ACHN (cell line): ENCODE measurements around the gene IQCM.
"Not testable (repeated sequence)": the region's sequence is repeated elsewhere in the genome, so short reads cannot be mapped to it uniquely, and the experiment has no call there.

ENCODE experiments used
- DNase-seq: peaks from one replicate; pipeline ENCODE4 v3.0.0-alpha.2; 2015
- in situ Hi-C: cut with HindIII; loops from 2 replicates; pipeline ENCODE4 v1.10.0; 2017; ENCODE audit warnings: low sequenced_read_pairs, low pct_ligation_motif_present, low pct_unique_long_range_greater_than_20kb

IQCM gene

DNA sequence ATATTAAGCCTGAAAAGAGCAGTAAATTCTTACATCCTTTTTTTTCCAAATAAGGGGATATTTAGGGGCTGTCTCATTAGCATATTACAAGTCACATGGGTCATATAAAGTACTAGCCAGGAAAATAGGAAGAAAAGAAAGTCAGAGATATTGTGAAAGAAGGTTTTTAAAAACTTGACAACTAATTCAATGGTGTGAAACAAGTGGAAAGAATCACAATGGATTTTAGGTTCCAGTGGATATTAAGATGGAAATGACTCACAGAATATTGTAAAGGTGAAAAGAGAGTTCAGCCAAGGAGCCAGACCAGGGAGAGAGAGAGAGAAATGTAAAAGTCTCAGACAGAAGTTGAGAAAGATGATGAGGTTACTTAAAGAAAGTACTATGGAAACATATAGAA lies 297.2 kb downstream of the IQCM start:
- in situ Hi-C loops: no loop called here

DNA sequence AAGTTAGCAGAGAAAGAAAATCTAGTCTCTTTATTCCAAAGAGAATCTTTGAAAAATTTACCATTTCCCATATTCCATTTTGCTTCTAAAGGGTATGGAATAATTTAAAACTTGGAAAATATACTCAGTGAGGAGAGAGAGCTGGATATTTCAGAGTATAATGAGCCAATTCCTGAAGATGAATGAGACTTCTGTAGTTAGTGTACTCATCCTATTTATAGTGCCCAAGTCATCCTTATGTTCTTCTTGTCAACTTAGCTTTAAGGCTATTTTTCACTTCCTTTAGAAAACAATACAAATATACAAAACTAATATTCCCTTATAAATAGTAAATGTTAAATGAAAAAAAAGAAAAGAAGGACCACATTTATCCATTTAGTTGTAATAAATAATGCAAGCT lies 302.6 kb downstream of the IQCM start:
- DNase-seq: no peak
- in situ Hi-C loops: no loop called here

More for the DNA sequence above, 297.2 kb downstream of the IQCM start:
- DNase-seq: no peak

DNA sequence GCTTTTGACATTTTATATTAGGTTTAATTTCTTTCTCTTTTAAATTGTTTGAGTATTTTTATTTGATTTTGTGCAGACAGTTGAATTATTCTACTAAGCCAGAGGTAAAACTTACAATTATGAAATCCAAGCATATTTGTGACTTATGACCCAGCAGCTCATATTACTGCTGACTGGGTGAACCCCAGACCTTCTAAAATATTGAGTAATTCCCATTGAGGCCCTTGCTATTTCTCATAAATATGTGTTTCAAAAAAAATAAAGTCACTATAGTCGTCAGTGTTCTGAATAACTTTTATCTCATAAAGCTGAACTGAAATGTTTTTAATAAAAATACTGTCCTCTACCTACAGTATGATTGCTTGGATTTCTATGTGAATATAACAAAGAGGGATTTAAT lies 303.1 kb downstream of the IQCM start:
- in situ Hi-C loops: no loop called here
- DNase-seq: no peak

DNA sequence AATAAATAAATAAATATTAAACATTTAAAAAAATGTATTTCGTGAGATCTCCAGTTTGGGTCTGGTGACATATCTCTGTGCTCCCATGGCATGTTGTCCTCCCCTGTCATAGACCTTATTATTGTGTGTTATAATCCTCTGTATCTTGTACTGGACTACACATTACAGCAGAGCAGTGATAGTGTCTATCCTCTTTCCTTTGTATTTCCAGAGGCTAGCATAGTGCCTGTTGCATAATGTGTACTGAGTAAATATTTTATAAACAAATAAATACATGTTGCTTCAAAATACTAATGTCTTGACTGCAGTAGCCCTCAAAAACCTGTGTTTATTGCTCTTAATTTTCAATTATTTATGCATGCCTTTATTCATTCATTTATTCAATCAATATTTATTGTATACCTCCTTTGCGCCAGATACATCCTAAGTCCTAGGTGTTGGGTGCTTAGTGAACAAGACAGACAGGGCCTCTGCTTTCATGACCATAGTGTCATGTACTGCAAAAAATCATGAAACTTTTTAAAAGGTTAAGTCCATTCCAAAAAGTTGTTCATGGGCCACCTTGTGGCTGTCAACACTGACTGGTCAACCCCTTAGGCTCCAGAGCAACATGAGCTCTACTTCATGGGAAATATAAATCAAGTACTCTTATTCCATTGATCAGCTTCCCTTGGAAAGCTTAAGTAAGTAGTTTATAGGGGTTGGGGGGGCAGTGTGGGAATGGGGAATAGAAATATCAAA lies 303.9 kb downstream of the IQCM start:
- in situ Hi-C loops: no loop called here
- no peak for DNase-seq

DNA sequence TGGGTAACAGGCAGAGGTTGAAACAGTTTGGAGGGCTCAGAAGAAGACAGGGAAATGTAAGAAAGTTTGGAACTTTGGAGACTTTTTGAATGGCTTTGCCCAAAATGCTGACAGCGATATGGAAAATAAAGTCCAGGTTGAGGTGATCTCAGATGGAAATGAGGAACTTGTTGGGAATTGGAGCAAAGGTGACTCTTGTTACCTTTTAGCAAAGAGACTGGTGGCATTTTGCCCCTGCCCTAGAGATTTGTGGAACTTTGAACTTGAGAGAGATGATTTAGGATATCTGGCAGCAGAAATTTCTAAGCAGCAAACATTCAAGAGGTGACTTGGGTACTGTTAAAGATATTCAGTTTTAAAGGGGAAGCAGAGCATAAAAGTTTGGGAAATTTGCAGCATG lies 308.3 kb downstream of the IQCM start:
- DNase-seq: not testable (repeated sequence)

DNA sequence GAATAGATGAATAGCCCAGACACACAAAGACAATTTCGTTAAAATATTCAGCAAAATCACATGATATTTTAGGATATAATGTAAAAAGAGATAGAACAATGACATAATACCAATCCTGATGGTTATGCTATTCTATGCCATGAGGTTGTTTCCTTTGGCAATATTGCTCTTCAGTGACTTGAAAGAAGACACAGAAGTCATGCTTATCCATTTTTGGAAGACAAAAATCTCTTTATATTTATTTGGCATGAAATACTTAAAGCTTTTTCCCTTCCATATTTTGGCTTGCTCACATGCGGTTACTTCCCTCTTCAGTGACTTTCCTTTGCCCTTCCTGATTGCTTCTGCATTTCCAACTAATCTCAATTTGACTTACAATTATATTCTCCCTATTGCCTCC lies 314.8 kb downstream of the IQCM start:
- DNase-seq: no peak
- in situ Hi-C loops: no loop called here

More for the DNA sequence above, 308.3 kb downstream of the IQCM start:
- in situ Hi-C loops: not testable (repeated sequence)

DNA sequence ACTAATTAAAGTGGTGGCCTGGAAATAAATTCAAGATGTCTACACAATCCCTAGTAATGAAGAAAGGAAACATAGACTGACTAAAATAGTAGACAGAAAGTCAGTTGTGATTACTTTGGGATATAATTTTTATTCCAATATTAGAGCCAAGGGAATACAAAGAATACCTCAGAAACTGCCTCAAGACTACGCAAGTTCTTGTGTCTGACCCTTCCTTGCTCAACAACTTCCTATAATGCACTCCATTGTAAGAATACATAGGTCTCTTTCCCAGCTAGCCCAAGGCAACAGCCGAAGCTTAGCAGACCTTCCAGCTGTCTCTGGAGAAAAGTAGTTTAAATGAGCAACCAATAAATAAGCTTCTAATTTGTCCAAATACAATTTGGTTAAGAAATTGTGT lies 315.9 kb downstream of the IQCM start:
- in situ Hi-C loops: no loop called here
- DNase-seq: no peak

DNA sequence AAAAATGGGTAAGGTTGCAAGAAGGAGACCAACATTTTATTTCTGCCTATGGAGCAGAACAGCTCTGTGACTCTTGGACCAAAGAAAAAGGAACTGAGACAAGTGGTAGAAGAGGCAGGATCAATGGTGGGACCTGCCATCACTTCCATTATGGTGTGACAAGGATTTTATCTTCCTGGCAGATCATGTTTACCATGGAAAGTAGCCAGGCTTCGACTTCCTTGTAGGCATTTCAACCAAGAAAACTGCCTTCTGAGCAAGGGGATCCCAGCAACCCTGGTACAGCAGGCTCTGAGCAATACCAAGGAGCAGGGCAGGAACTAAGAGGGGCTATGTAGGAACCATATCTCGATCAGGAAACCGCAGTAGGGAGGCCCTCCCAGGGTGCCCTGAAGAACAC lies 317.4 kb downstream of the IQCM start:
- in situ Hi-C loops: no loop called here
- no peak for DNase-seq

DNA sequence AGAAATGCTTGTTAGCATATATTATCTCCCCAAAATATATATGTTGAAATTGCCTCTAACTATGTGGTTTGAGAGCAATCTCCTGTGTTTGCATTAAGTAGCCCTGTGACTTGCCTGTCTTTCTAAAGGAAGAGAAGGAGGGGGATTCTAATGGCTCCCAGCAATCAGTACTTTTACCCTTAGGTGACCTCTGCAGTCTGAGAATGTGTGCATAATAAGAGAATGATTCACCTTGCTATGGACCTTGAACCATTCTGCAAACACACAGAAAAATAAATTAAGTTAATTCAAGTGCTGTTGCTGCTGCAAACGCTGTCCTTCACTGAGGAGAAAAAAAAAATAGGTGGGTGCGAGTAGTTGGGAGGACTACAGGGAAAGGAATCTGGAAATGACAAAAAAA lies 322.2 kb downstream of the IQCM start:
- DNase-seq: no peak
- in situ Hi-C loops: no loop called here

DNA sequence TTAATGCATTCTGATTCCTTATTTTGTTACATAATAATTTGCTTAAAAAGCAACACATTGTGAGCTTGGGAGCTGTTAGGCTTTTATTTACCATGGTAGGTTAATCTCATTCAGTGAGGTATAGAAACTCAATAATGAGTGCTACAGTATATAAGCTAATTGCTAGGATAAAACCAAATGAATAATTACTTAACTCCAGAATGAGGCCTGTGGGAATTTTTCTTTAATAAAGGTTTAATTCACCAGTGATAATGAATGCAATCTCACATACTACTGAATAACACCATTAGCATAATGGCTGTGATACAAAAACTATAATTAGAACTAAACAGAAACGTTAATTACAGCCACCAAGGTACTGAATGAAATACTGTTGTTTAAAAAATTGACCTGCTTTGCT lies 326.3 kb downstream of the IQCM start:
- in situ Hi-C loops: no loop called here
- DNase-seq: no peak

DNA sequence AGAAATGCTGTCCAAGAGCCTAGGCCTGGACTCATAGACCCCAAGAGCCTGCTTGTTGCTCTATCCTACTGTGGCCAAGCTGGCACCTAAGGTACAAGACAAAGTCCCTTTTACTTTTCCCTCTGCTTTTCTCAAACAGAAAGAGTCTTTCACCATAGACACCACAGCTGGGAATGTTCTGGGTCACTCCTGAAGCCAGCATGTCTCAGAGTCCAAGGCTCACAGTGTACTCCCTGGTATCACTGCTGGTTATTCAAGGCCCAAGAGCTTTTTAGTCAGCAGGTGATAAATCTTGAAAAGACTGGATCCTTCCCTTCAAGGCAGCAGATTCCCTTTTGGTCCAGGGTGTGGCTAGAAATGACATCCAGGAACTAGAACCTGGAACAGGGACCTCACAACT lies 328.8 kb downstream of the IQCM start:
- DNase-seq: no peak
- in situ Hi-C loops: no loop called here

DNA sequence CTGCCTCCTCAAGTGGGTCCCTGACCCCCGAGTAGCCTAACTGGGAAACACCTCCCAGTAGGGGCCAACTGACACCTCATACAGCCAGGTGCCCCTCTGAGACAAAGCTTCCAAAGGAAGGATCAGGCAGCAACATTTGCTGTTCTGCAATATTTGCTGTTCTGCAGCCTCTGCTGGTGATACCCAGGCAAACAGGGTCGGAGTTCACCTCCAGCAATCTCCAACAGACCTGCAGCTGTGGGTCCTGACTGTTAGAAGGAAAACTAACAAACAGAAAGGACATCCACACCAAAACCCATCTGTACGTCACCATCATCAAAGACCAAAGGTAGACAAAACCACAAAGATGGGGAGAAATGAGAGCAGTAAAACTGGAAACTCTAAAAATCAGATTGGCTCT lies 347.0 kb downstream of the IQCM start:
- DNase-seq, in situ Hi-C loops: not testable (repeated sequence)

DNA sequence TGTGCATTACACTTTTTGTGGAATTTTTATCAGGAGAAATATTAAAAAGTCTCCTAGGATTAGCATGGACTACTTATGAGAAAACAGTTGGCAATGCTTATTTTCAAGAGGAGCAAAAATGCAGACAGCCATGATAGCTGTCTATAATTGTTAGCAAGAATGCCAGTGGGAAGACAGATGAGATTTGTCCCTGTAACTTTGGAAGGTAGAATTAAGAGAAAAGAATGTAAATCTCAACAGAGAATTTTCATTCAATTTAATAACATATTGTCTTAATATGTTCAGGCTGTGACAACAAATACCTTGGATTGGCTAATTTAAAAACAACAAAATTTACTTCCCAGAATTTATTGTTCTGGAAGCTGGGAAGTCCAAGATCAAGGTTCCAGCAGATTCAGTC lies 349.2 kb downstream of the IQCM start:
- in situ Hi-C loops: no loop called here
- DNase-seq: no peak

DNA sequence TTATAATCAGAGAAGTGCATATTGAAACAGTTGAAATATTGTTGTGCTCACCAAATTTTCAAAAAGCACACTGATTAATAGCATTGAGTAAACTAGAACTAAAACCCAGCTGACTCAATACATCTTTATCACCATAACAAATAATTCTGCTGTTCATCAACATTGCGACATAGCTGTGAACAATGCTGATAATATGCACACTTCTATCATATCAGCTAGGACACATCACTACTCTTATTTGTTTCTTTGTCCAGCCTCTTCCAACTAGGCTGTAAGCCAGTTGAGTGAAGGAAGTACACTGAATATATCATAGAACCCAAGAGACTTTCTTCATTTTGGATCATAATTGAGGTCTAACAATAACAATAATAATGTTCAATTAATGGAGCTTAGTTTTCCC lies 349.7 kb downstream of the IQCM start:
- DNase-seq: no peak
- in situ Hi-C loops: no loop called here

DNA sequence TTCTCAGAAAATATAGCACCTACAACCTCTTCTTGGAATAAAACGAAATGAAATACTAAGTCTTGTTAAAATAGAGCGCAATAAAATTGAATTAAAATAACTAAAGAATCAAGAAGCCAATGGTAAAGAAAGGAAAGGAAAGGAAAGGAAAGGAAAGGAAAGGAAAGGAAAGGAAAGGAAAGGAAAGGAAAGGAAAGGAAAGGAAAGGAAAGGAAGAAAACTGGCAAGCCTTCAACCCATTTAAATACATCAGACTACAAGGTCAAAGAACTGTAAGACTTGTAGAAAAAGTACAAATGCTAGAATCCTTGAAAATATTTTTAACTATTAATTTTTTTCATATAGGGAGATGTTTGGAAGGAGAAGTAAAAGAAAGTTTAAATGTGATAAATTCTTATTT lies 372.1 kb downstream of the IQCM start:
- in situ Hi-C loops: no loop called here
- no peak for DNase-seq

DNA sequence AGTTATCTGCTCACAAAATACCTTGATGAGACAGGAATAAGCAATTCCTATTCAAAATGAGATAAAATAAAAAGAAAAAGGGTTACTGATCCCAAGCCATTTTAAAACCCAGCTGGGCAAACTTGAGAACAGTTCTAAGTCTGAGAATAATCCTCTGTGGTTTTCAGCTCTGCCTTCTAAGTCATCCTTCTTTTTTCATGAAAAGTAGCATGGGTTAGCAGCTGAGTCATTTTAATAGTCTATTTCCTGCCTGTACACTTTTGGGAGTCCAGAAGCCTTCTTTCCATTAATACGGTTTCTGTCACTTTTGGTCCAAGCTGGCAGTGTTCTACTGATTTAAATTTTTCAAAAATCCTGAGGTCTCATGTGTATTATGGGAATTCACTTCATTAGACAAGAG lies 374.3 kb downstream of the IQCM start:
- in situ Hi-C loops: no loop called here
- DNase-seq: peak; percentile 11

DNA sequence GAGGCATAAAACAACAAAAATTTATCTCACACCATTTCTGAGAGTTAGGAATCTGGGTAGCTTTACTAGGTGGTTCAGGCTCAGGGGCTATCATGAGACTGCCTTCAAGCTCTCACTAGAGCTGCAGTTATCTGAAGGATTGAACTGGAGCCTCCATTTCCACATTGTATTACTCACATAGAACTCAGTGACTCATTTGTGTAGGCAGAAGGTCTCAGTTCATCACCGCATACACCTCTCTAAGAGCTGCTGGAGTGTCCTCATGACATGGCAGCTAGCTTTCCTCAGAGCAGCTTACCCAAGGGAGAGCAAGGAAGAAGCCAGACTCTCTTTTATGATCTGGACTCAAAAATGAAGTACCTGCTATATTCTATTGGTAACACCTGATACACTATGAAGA lies 389.2 kb downstream of the IQCM start:
- DNase-seq: no peak
- in situ Hi-C loops: no loop called here

DNA sequence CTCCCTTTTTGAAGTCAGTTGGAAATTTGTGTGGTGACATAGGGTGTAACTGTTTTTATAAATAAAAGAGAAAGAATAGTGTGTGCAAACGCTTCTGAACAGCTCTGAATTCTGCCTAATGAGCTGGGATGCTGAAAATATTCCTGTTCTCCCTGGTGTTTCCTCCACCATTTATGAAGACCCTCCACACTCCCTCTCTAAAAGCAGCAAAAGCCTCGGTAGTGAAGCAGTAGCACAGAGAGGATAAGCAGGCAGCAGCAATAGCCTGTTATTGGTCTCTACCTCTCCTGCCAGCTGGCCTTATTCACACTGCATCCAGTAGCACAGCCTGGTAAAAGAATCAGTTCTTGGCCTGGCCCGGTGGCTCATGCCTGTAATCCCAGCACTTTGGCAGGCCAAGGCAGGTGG lies 406.1 kb downstream of the IQCM start:
- DNase-seq: no peak
- in situ Hi-C loops: no loop called here

DNA sequence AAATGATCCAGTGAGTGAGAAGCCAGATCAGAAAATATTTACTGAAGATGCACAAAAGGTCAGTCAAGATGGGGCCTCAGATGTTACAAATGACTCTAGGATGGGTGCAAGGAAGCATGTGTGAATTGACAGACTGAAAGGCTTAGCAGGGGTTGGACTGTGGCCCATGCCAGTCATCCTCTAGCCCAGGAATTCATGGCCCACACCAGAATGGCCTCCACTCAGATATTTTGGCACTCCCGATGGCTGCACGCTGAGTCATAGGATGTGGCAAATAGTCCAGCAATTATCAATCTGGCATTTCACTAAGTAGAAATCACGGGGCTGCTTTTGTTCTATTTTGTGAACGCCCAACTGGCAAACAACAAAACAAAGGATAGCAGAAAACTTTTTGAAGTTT lies 406.5 kb downstream of the IQCM start:
- in situ Hi-C loops: no loop called here
- DNase-seq: peak; percentile 82

DNA sequence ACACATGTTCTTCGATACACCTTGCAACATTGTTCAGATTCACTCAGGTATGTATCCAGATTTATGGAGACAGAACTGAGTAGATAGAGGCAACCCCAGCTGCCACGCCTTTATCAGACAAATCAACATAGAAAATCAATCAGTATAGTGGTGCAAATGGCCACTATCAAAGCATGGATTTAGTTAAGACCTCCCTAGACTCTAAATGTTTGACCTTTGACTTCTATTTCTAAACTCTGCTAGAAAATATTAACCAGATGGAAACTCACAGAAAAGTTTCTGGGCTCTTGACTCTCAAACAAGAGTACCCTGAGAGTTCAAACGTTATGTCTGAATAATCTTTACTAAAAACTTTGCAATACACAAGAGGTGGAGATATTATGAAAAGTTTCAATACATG lies 411.5 kb downstream of the IQCM start:
- no peak for DNase-seq

DNA sequence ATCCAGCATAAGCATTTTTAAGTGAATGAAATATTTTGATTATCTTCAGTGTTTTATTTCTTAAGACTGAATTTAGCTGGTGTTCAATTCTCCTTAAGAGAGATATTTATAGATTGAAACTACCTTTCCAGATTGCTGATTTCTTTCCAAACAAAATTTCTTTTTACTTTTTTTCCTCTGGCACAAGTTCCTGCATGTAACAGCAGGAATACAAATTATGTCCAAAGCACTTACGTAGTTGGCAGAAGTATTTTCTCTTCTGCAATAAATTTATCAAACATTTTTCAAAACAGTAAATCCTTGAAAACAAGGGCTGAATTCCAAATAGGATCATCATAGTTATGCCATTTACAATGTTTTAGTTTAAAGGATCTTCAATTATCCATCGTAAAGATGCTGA lies 412.6 kb downstream of the IQCM start:
- in situ Hi-C loops: no loop called here
- no peak for DNase-seq

More for the DNA sequence above, 411.5 kb downstream of the IQCM start:
- in situ Hi-C loops: no loop called here
